HG03558 (cell line): ENCODE results near the gene NKIRAS2.

Experiments
- ATAC-seq: cut with Tn5 transposase; IDR thresholded peaks from one replicate; pipeline ENCODE4 v1.9.1; 2021; ENCODE audit warnings: moderate number of reproducible peaks; ENCODE audit not compliant: unreplicated experiment; ENCODE audit errors: extremely low read depth

Gene NKIRAS2

DNA sequence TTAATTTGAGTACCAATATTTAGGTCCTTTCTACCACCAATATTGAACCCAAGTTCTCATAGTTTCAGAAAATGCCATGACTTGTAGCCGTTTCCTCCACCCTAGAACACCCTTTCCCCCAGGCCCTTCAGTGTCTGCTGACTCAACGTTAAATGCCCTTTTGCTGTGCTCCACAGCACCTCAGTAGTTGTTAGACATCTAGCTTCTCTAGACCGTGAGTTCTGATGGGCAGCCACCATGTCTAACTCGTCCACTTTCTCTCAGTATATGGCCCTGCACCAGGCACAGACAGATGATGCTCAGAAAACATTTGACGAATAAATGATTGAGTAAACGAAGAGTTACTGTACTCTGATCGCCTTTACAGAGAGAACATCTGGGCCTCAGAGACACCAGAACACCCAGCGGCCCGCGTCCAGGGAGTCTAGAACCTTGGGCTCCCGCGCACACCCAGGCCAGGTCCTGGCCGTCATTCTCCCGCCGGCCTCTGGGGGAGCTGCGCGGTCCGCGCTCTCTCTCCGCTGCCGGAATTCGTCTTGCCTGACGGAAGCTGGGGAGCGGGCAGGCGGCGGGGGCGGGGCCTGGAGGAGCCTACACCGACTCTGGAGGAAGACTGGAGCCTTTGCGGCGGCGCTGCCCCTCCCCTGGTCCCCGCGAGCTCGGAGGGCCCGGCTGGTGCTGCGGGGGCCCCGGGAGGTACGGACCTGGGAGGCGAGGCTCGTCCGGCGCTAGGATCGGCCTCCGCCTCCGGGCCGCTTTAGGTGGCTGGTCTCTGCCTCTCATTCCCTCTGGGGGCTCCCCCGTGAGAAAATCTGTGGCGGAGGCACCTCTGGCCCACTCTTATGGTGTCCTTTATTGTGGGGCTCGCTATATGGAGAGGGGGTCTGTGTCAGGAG is at the start of gene NKIRAS2:
Gene NKIRAS2, plus strand, starts transcription at position 582 of the 896 bp plus-strand sequence. CDS start 1,488 bp downstream, outside the sequence.
- ATAC-seq, result peak; percentile 33

DNA sequence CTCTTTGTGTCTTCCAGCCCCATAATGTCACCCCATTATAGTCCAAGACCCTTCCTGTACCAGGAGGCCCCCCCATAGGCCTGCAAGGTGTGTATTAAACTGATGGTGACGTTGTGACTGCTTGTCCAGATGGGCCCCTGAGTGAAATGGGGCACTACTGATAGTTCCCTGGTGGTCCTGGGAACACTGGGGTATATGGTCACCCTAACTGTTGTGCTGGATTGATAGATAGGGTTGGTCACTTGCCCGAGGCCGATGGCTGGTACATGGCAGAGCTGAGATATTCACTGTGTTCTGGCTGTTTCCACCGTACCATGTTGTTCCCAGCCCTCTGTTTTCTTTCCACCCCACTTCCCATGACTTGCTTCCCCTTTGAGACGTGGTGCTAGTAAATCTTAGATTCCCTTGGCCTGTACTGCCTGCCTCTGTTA is 49.0 kb upstream of the NKIRAS2 start:
- ATAC-seq, result no peak

DNA sequence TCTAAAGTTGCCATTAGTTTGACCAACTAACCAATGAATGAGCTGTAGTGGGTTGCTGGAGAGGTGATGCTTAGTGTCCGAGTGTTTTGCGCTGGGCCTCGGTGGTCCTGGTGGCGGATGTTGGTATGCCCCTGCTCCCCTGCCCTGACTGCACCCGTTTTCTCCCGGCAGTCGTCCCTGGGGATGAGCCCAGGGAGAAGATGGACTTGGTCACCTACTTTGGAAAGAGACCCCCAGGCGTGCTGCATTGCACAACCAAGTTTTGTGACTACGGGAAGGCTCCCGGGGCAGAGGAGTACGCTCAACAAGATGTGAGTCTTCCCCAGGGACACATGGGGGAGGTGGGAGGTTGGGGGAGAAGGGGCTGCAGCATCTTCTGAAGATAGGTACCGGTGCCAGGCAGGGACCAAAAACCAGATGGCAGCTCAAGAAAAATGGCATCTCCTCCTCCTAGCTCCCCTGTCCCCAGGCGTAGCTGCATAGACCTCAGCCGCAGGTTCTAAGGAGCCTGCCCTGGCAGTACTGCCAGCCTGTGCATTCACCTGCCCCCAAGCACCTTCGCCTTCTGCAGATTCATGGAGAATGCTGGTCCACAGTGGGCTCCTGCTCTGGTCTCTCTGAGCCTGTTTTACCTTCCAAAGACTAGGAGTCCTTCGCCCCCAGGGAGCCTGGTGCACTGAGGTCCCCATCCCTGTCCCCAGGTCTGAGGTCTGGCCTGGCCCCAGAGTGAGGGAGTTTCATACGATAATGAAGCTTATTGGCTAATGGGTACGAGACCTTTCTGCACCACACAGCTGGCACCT is 48.0 kb upstream of the NKIRAS2 start:
- no peak for ATAC-seq

DNA sequence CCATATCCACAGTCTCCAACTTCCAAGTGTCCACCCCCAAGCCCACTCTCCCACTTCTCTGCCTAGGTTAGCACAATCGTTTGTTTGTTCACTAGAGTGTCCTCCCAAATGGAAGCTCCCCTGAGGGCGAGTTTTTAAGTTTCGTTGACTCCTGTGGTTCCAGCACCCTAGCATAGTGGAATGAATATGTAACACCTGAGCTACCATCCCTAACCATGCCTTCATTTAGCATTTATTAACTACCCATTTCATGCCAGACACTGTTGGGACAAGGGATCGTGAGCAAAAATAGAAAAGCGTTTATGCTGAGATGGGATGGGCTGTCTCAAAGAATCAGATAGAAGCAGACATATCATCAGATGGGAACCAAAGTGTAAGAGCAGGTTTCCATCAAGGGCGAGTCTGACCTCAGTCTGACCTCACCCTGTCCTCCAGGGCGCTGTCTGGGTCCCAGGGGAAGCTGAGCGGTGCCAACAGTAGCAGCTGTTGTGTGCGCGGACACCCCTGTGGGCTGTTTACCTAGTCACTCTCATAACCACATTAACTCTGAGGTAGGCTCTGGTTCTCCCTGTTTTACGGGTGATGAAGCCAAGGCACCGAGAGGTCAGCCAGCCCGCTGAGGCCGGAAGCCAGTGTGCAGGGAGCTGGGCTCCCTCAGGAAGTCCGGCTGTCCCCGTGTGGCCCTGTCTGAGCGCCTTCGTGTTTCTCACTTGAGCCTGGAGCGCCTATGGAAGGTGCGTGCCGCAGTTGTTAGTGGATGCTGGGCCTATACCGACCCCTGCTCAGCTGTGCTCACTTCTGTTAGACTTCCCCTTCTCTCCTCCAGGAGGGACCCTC is 47.1 kb upstream of the NKIRAS2 start:
- ATAC-seq, result no peak

DNA sequence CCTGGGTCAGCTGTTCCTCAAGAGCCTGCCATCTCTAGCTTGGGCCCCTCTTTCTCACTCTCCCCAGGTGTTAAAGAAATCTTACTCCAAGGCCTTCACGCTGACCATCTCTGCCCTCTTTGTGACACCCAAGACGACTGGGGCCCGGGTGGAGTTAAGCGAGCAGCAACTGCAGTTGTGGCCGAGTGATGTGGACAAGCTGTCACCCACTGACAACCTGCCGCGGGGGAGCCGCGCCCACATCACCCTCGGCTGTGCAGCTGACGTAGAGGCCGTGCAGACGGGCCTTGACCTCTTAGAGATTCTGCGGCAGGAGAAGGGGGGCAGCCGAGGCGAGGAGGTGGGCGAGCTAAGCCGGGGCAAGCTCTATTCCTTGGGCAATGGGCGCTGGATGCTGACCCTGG is 46.5 kb upstream of the NKIRAS2 start:
- ATAC-seq, result no peak

DNA sequence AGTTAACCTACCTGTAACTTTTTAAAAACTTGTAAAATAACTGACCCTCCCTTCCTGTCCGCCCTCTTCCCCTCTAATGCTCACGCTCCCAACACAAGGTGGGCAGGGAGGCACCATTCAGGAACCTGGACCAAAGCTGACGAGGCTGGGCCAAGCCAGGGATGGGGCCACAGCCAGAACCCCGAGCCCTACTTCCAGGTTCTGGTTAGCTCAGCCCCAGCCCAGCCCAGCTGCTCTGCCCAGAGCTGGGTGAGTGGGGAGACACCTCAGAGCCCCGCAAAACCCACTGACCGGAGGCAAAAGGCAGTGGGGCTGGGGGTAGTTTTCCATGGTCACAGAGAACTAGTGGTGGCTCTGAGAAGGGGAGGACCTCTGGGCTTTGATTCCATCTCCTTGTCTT is 45.9 kb upstream of the NKIRAS2 start:
- ATAC-seq, result no peak

DNA sequence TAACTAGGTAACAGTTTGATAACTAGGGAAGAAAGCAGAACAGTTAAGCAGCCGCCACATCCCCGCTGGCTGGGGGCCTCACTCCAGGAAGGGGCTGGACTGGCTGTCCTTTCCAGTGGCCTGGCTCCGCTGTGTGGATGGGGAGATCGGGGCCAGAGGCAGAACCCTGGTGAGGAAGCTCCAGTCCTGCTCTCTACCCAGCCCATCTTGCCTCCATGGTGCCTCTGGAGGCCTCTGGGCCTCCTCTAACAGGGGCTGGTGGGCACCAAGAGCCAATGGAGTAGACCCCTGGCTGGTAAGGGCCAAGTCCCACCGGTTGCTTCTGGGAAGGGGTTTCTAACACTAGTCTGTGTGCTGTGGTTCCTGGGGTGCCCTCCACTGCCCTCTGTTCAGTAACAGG is 45.2 kb upstream of the NKIRAS2 start:
- no peak for ATAC-seq

DNA sequence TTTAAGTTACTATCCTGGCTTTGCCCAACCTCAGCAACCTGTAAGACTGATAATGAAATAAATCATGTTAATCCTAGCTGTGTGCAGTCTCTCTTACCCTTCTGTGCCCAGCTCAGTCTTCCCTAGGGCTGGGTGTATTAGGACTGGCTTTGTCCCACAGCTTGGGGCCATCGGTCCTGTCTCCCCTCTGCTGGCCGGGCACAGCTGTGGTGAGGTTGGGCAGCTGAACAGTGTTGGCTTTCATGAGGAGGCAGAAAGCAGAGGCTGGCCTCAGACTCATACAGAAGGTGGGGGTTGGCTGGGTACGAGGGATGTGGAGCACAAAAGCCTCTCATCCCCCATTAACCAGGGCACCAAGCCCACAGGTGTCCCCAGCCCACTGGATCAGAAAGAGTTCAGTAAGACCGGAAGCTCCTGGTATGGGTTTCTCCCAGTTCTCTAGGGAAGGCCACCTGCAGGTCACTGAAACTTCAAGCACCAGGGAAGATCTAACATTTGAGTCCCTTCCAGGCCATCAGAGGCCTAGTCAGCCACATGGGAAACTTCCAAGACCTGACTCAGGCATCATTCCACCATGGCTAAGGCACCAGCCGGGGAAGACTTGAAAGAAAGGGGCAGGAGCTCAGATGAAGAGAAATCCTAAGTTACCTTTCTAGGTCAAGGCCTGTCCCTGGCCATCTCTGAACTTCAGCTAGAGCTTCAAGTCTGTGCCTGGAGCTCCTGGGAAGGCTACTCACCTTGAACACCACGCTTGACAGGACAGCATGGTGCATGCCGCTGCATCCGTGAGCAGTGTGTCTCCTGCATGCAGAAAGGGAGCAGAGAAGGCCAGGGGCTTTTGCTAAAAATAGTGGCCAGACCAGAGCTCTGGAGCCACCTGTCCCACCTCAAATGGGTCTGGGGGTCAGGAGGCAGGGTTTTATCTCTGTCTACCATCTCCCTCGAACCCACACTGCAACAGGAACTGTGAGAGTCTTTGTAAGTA is 44.5 kb upstream of the NKIRAS2 start:
- no peak for ATAC-seq

DNA sequence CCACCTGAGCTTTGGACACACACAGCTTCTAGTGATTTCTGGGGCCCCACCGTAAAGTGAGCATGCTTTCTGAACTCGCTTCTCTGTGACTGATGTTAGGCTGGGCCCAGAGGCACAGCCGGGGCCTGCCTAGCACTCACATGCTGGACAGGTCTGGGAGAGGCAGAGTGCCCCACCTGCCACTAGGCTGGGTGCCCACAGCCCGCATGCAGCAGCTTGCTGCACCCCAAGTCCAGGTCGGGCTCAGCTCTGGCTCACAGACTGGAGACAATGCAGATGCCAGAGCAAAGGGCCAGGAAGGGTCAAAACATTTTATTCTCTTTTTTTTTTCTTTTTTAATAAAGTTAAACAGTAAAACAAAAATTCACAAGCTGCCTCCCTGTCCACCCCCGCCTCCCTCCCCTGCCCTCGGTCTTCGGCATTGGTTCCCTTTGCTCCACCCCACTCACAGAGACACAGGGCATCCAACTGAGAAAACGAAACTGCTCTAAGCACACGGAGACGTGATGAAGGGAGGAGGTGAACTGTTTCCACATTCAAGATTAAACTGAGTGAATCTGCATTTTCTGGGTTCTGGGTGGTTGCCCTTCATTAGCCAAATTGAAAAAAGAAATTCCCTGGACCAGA is 43.6 kb upstream of the NKIRAS2 start:
- ATAC-seq, result no peak

DNA sequence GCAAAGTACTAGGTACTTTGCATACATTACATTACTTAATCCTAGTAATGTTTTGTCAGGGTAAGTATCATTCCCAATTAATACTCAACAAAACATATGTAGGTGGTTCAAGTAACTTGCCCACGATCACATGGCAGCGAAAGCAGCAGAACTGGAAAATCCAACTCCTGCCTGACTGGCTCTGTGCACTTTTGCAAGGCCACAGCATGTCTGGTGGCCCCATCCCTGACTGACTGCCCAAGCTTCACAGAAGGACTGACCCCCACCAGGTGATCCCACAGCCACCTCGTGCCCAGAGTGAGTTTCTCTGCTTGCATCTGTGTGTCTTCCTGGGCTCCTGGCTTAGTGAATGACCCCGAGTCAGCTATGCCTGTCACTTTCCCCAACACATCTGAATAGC is 41.9 kb upstream of the NKIRAS2 start:
- no peak for ATAC-seq

DNA sequence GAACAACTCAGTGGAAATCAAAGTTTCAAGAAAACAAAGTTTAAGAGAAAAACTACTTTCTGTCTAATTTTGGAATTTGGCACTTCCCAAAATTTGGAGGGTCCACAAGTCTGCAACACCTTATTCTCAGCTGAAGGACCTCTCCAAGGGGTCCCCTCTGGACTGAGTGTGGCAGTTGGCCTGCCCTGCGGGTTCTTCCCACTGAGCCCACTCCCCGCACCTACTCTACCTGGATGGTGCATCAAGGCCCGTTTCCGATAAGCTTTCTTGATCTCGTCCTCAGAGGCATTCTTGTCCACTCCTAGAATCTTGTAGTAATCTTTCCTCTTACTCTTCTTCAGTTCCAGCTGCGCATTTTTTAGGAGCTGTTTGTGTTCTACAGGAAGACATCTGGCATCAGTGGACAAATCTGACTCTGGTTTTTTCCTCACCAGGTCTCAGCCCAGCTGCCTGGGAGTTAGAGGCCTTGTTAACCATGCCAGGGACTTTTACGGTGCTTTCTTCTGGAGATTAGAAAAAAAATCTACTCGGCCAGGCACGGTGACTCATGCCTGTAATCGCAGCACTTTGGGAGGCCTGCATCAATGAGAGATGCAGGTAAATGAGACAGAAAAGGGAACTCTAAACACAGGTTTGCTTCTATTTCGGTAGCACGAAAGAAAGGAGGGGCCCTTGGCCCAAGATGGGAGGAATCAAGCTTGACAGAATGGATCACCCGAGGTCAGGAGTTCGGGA is 37.7 kb upstream of the NKIRAS2 start:
- ATAC-seq, result no peak

DNA sequence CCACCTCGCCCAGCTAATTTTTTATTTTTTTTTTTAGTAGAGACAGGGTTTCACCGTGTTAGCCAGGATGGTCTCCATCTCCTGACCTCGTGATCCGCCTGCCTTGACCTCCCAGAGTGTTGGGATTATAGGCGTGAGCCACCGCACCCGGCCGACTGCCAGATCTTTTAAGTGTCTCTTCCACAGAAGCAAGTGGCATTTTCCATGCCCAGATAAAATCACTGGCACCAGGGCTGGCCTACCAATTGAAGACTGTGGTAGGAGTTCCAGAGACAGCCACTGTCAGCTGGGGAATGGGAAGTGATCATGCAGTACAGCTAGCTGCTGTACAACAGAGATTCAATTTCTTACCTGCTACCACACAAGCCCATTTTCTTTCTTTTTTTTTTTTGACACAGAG is 35.4 kb upstream of the NKIRAS2 start:
- ATAC-seq, result no peak

DNA sequence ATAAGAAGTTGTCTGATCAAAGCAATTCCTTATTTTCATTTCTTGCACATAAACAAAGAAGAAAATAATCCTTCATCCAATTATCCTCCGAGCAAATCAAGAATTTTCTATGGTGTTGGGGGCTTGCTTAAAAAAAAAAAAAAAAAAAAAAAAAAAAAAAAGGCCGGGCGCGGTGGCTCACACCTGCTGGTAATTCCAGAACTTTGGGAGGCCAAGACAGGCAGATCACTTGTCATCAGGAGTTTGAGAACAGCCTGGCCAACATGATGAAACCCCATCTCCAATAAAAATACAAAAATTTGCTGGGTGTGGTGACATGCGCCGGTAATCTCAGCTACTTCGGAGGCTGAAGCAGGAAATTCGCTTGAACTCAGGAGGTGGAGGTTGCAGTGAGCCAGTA is 34.0 kb upstream of the NKIRAS2 start:
- ATAC-seq, result no peak

DNA sequence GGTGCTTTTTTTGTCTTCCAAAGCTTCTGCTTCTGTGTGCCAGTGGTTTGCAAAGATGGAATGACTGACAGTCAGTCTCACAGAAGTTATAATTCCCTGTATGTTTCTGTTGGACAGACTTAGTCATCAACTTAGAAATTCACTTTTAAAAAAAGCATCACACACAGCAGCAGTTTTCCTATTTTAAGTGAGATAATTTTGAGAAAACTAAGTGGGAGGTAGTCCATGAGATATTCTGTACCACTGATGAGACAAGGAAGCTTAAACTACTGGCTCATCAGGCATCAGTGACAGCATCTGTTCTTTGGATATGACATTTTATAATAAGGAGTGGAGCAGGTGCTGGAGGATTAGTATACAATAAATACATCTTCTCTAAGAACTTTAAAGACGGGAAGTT is 33.3 kb upstream of the NKIRAS2 start:
- ATAC-seq, result no peak

DNA sequence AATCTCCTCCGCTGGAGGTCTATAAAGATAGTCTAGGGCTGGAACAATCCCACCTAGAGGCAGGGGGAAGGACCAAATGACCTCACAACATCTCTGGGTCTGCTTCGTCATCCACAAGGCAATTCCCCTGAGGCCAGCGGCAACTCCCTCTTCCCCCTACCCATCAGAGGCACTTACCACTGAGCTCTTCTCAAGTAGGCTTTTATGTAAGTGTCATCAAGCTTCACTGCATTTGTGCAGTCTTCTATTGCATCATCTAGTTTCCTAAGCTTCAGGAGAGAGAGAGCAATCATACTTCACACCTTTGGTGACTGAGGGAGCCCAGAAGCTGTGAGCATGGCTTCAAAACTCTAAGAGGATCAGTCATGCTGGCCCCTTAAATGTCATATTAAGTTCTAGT is 32.2 kb upstream of the NKIRAS2 start:
- no peak for ATAC-seq

DNA sequence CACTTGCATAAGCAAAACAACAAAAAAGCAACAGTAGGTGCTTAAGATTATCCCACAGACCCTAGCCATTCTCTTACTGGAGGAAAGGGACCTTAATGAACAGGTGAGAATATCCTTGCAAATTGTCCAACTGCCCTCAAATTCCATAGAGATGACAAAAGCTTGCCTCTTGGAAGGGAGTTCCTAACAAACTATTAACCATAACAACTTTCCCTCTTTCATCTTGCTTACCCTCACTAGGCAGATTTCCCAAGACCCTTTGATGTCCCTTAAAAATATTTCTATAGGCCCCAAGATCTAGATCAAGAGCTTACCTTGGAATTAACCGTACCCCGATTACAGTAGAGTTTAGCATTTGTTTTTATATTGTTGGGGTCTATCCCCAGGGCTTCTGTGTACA is 31.5 kb upstream of the NKIRAS2 start:
- no peak for ATAC-seq

DNA sequence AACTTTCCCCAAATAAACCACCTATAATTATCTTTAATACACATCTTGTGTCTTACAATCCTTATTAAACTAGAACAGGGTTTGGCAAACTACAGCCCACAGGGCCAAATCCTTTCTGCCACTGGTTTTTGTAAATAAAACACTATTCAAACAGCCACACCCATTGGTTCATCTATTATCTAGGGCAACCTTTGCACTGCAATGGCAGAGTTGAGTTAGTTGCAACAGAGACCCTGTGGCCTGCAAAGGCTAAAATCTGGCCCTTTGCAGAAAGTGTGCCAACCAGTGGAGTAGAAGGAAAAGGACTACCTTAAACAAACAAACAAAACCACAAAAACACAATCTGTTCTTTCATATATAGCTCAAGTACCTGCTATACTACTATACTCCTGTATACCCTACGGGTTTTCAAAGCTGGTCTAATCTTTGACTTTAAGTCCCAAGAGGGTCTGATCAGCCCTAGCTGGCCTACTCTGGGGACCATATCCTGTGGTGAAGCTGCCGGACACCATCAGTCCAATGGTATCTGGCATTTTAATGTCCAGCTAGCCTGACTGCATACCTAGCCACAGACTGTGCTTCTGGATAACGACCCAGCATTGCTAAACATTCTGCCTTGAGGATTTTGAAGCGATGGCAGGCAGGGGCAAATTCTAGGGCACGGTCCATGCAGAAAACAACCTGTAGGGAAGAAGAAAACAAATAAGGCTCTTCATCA is 30.0 kb upstream of the NKIRAS2 start:
- ATAC-seq, result no peak

DNA sequence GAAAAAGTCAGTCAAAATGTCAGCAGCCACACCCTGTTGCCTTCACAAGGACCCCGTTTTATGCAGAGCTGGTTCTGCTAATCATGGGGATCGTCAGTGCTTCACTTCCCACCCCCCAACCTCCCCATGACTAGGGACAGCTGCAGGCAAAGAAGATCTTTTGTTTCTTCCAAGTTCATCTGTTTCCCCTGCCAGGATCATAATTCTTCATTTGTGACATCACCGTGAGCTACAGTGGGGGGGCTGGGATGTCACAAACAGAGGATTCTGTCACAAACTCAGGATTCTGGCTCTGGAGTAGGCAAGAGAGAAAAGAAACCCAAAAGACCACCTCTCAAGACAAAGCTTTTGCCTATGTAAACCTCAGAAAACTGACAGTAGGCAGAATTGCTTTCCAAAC is 27.3 kb upstream of the NKIRAS2 start:
- ATAC-seq, result no peak
